Activated CD8-positive, alpha-beta memory T cell treated with anti-CD3 and anti-CD28 coated beads for 36 hours (primary cell): ENCODE data around the gene SLC16A7. TPM values are rescaled to one million over a fixed set of nuclear protein-coding genes. Genes with fewer than 3 reads are reported as not detected.

Source experiments
- CTCF ChIA-PET: fragments of 350-600 bp; sonication (Branson Sonifier 250); formaldehyde crosslinking; loops from one replicate; lab custom pipeline; 2021; ENCODE audit warnings: antibody characterized with exemption; lab: Charles Lee
- POLR2A ChIA-PET: fragments of 350-600 bp; sonication (Branson Sonifier 250); formaldehyde crosslinking; loops from one replicate; lab custom pipeline; 2021; ENCODE audit warnings: antibody characterized with exemption; lab: Charles Lee
- total RNA-seq, 2 experiments: library from RNA; stranded (reverse); gene quantifications; one replicate each; pipeline ENCODE4 v1.2.3, GENCODE V29; 2021

SLC16A7 gene
- total RNA-seq, 2 experiments from 2014 or later = 32.0 to 35.5 TPM

- ChIA-PET POLR2A (no interaction called here), CTCF (no interaction called here)
These were observed 56.3 kb downstream of the SLC16A7 start for GRCh38 chr12:59652130-59652529.

- ChIA-PET CTCF (interaction anchor here (1.2 kb wide), 1 partner anchor 17 kb away, joined by 3 read pairs; no protein-coding TSS in a partner anchor), POLR2A (no interaction called here)
These were observed 58.2 kb downstream of the SLC16A7 start for GRCh38 chr12:59654061-59654460.

- CTCF ChIA-PET = interaction anchor here (1.0 kb wide), 1 partner anchor 27 kb away, joined by 3 read pairs; no protein-coding TSS in a partner anchor
- POLR2A ChIA-PET = no interaction called here
These were observed 61.4 kb downstream of the SLC16A7 start for GRCh38 chr12:59657266-59657665.

- POLR2A ChIA-PET = no interaction called here
- CTCF ChIA-PET = interaction anchor here (1.0 kb wide), 1 partner anchor 28 kb away, joined by 3 read pairs; no protein-coding TSS in a partner anchor
These were observed 61.9 kb downstream of the SLC16A7 start for GRCh38 chr12:59657711-59658110.

GRCh38 chr12:59660148-59660547 lies 64.3 kb downstream of the SLC16A7 start:
- POLR2A ChIA-PET = no interaction called here

GRCh38 chr12:59660921-59661597 lies 65.2 kb downstream of the SLC16A7 start:
- POLR2A ChIA-PET = no interaction called here
- CTCF ChIA-PET = no interaction called here

More at GRCh38 chr12:59660148-59660547, 64.3 kb downstream of the SLC16A7 start:
- CTCF ChIA-PET = no interaction called here

- POLR2A ChIA-PET = no interaction called here
- CTCF ChIA-PET = no interaction called here
These were observed 68.7 kb downstream of the SLC16A7 start for GRCh38 chr12:59664495-59664894.

- CTCF ChIA-PET = no interaction called here
- POLR2A ChIA-PET = no interaction called here
These were observed 69.9 kb downstream of the SLC16A7 start for GRCh38 chr12:59665701-59666100.

GRCh38 chr12:59668674-59669073 lies 72.8 kb downstream of the SLC16A7 start:
- POLR2A ChIA-PET = no interaction called here
- CTCF ChIA-PET = no interaction called here

GRCh38 chr12:59672273-59672672 lies 76.4 kb downstream of the SLC16A7 start:
- CTCF ChIA-PET = no interaction called here
- POLR2A ChIA-PET = no interaction called here

GRCh38 chr12:59675461-59675860 lies 79.6 kb downstream of the SLC16A7 start:
- POLR2A ChIA-PET = no interaction called here

GRCh38 chr12:59677857-59678256 lies 82.0 kb downstream of the SLC16A7 start:
- ChIA-PET POLR2A (no interaction called here), CTCF (no interaction called here)

More at GRCh38 chr12:59675461-59675860, 79.6 kb downstream of the SLC16A7 start:
- CTCF ChIA-PET = no interaction called here

- POLR2A ChIA-PET = no interaction called here
- CTCF ChIA-PET = no interaction called here
These were observed 83.1 kb downstream of the SLC16A7 start for GRCh38 chr12:59678759-59679411.

GRCh38 chr12:59689776-59690175 lies 93.9 kb downstream of the SLC16A7 start:
- CTCF ChIA-PET = no interaction called here
- POLR2A ChIA-PET = no interaction called here

- CTCF ChIA-PET = no interaction called here
These were observed 99.5 kb downstream of the SLC16A7 start for GRCh38 chr12:59695379-59695778.

GRCh38 chr12:59698600-59698999 lies 102.8 kb downstream of the SLC16A7 start:
- POLR2A ChIA-PET = no interaction called here
- CTCF ChIA-PET = no interaction called here

More at GRCh38 chr12:59695379-59695778, 99.5 kb downstream of the SLC16A7 start:
- POLR2A ChIA-PET = no interaction called here

GRCh38 chr12:59699421-59700152 lies 103.8 kb downstream of the SLC16A7 start:
- ChIA-PET CTCF (no interaction called here), POLR2A (no interaction called here)

GRCh38 chr12:59700153-59700450 lies 104.3 kb downstream of the SLC16A7 start:
- ChIA-PET CTCF (no interaction called here), POLR2A (no interaction called here)

GRCh38 chr12:59708064-59708463 lies 112.2 kb downstream of the SLC16A7 start:
- CTCF ChIA-PET = no interaction called here
- POLR2A ChIA-PET = no interaction called here

GRCh38 chr12:59708484-59708883 lies 112.7 kb downstream of the SLC16A7 start:
- ChIA-PET POLR2A (no interaction called here), CTCF (no interaction called here)
